Astrocyte of the spinal cord (primary cell): Measurements from ENCODE around the gene MAPKAP1.
"Not testable (repeated sequence)": the region's sequence is repeated elsewhere in the genome, so short reads cannot be mapped to it uniquely, and the experiment has no call there.

ENCODE experiments used
- DNase-seq: peaks from one replicate; pipeline ENCODE4 v3.0.0; 2011; ENCODE audit warnings: low read depth, low spot score
- H3K4me3 ChIP-seq: 2 replicates; pipeline ENCODE4 v1.5.1; 2011; ENCODE audit warnings: low read depth, mild to moderate bottlenecking, low read length, moderate library complexity
- CTCF ChIP-seq: IDR thresholded peaks from 2 replicates; pipeline ENCODE4 v1.5.1; 2012; ENCODE audit warnings: low read depth, mild to moderate bottlenecking, low read length, inconsistent platforms
- in situ Hi-C: cut with HindIII; loops from 2 replicates; pipeline ENCODE4 v1.10.0; 2017; ENCODE audit warnings: low sequenced_read_pairs

Gene MAPKAP1

GRCh38 chr9:125570246-125570645, 136.8 kb downstream of the MAPKAP1 start:
- in situ Hi-C loops = no loop called here
- no peak for DNase-seq
- no peak overlapping the region for H3K4me3 ChIP-seq
- no peak for TF ChIP-seq CTCF

- no peak for TF ChIP-seq CTCF
- in situ Hi-C loops = no loop called here
- H3K4me3 ChIP-seq = no peak overlapping the region
- DNase-seq = no peak
These were observed 138.4 kb downstream of the MAPKAP1 start for GRCh38 chr9:125568621-125569020.

DNA sequence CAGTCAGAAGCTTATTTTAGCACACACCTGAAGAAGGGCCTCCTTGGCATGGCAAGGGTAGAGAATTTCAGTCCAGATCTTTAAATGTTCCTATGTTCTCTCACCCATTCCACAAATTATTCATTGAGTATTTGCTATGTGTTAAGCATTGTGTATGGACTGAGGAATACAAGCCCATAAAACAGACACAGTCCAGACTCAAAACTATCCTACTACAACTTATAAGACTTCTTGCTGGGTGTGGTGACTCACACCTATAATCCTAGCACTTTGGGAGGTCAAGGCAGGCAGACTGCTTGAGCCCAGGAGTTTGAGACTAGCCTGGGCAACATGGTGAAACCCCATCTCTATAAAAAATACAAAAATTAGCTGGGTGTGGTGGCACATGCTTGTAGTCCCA, 141.0 kb downstream of the MAPKAP1 start:
- in situ Hi-C loops, DNase-seq, H3K4me3 ChIP-seq: not testable (repeated sequence)

DNA sequence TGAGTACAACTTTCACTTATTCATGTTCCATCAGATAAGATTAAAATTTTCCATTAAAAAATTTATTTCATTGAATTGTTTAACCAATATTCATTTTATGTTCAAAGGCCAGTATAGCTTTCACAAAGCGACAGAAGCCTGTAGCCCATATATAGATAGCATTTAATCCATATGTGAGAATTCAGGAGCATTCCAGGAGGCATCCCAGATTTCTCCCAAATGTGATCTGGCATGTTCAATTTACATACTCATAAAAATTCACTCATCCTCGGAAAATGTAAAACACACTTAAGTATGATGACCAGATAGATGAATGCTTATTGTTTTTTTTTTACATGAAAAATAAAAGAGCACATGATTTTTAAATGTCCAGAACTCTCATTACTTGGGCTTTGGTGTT, 141.9 kb downstream of the MAPKAP1 start:
- no peak overlapping the region for H3K4me3 ChIP-seq
- no peak for TF ChIP-seq CTCF
- in situ Hi-C loops = no loop called here
- DNase-seq = no peak

DNA sequence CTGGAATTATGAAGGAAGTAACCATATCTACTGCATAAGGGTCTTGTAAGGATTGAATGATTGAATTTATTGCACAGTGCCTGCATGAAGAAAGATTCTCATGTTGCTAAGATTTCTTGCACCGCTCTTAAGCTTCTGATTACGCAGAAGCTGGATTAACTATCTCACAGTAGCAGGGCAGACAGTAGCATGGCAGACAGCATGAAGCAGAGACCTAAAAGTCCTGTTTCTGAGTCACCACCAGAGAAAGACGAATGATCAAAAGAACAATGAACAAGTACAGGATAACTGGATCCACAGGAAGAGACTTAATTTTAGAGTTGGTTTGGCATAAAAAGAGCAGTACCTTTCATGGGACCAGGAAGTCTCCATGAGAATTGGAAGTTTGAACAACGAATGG, 142.4 kb downstream of the MAPKAP1 start:
- DNase-seq = no peak
- no peak for TF ChIP-seq CTCF
- in situ Hi-C loops = no loop called here
- no peak overlapping the region for H3K4me3 ChIP-seq

GRCh38 chr9:125561509-125562148, 145.4 kb downstream of the MAPKAP1 start:
- H3K4me3 ChIP-seq = no peak overlapping the region
- in situ Hi-C loops = no loop called here
- no peak for TF ChIP-seq CTCF
- DNase-seq = no peak

DNA sequence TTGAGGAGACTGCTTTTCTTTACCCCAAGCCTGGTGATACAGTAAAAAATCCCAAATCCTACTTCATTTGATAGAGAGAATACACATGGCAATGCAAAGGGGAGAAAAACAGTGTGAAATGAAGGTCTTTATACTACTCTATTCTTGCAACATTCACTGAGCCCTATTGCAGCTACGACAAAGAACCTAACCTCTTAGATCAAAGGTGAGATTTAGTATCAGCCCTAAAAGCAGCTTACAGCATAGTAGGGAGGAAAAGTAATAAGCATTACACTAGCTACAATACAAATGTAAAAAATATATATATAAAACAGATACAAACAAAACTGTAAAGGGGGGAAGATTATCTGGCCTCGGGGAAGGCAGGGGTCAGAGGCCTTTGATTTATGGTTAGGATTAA, 147.1 kb downstream of the MAPKAP1 start:
- no peak overlapping the region for H3K4me3 ChIP-seq
- TF ChIP-seq CTCF = no peak
- in situ Hi-C loops = no loop called here
- no peak for DNase-seq
